Effector CD8-positive, alpha-beta T cell (primary cell): Measurements from ENCODE around the gene SCN1A.
"Not testable (repeated sequence)": the region's sequence is repeated elsewhere in the genome, so short reads cannot be mapped to it uniquely, and the experiment has no call there.

Source experiments
- DNase-seq: peaks from one replicate; lab custom pipeline; 2025; lab: John Stamatoyannopoulos, UW

Gene SCN1A

GRCh38 chr2:165972161-165972560 lies 155.7 kb downstream of the SCN1A start:
- not testable (repeated sequence) for DNase-seq

DNA sequence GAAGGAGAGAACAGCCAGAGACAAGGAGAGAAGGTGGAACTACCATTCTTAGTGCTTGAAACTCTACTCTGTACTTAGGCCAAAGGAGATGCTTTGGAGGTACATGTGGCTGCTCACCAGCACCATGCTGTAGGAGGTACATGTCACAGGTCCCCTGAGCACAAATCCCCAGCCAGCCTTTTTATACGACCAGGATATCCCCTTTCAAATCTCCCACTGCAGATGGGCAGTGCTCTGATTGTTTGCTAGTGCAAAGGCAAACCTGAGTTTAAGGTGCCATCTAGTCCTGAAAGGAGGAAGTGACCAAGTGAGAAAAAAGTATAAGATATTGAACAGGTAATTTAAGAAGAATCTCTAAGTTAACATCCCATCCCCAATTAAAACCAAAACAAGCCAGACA lies 157.2 kb downstream of the SCN1A start:
- DNase-seq, result no peak

DNA sequence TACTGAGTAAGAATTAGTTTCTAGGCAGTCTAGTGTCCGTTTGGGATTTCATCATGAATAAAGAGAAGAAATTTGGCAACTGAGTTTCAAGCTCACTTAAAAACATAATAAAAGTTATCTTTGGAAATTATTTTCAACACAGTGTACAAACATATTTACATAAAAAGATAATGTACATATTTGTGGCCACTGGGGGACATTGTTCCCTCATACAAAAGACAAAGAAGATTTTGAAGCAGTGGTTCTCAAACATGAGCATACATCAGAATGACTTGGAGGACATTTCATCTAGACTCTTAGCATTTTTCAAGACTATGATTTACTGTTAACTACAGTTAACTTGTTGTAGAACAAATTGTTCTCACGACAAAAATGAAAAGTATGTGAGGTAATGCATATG lies 158.6 kb downstream of the SCN1A start:
- no peak for DNase-seq

DNA sequence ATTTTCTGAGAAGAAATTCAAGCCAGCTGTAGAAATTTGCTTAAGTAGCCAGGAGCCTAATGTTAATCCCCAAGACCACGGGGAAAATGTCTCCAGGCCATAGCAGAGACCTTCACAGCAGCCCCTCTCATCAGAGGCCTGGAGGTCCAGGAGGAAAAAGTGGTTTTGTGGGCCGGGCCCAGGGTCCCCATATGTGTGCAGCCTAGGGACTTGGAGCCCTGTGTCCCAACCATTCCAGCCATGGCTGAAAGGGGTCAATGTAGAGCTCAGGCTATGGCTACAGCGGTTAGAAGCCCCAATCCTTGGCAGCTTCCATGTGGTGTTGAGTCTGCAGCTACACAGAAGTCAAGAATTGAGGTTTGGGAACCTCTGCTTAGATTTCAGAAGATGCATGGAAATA lies 160.1 kb downstream of the SCN1A start:
- DNase-seq, result no peak

GRCh38 chr2:165961818-165962217 lies 166.0 kb downstream of the SCN1A start:
- no peak for DNase-seq

DNA sequence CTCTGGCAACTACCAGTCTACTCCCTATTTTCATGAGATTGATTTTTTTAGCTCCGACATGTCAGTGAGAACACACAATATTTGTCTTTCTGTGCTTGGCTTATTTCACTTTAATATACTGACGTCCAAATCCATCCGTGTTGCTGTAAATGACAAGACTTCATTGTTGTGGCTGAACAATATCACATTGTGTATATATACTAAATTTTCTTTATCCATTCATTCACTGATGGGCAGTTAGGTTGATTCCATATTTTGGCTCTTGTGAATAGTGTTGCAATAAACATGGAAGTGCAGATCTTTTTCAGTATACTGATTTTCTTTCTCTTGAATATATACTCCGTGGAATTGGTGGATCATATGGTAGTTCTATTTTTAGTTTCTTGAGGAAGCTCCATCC lies 168.4 kb downstream of the SCN1A start:
- DNase-seq, result no peak

GRCh38 chr2:165958313-165958960 lies 169.4 kb downstream of the SCN1A start:
- no peak for DNase-seq

- DNase-seq, result no peak
These were observed 170.7 kb downstream of the SCN1A start for GRCh38 chr2:165957030-165957675.

DNA sequence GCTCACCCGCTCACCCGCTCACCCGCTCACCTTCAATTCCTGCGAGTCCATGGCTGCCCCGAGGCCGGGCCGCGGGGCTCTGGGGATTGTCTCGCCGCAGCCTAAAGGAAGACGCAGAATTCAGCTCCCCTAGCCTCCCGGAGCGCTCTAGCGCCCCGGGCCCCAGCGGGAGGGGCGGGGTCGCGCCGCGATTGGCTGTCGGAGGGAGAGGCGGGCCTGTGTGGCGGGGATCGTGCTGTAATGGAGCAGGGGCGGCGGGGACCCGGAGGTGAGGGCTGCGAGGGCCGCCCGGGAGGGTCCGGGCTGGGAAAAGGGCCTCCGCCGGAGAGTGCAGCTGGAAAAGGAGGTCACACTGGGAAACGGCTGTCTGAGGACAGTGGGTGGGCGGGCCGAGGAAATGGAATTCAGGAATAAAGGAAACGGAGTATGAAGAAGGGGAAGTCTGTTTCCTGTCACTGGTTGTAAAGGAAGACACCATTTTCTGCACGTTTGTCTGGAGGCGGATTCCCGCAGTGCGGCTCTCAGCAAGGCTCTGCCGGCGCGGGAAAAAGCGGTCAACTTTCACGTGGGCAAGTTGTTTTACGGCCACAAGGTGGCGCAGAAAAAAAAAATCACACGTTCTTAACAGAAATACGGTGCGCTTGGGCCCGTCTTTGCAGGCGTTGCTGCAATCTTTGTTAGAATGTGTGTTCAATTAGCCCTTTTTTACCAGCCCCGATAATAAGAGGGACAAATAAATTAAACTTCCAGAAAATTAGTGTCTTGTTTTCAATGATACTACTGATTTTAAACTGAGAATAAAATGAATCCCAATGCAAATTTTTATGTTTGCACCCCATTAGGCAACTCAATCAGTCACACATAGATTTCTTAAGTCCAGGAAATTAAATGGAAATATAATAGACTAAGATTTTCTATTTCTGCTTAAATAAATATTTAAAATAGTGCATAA lies 173.9 kb downstream of the SCN1A start, which contains the start of gene TTC21B:
TTC21B (minus strand) TSS at position 122 of the 952 bp plus-strand sequence; CDS start at position 51, 71 bp downstream.
- peak; percentile 86 for DNase-seq

GRCh38 chr2:165953306-165953654 lies 174.5 kb downstream of the SCN1A start:
- DNase-seq, result no peak

- DNase-seq, result no peak
These were observed 175.0 kb downstream of the SCN1A start for GRCh38 chr2:165952741-165953211.

- no peak for DNase-seq
These were observed 175.7 kb downstream of the SCN1A start for GRCh38 chr2:165952085-165952484.

DNA sequence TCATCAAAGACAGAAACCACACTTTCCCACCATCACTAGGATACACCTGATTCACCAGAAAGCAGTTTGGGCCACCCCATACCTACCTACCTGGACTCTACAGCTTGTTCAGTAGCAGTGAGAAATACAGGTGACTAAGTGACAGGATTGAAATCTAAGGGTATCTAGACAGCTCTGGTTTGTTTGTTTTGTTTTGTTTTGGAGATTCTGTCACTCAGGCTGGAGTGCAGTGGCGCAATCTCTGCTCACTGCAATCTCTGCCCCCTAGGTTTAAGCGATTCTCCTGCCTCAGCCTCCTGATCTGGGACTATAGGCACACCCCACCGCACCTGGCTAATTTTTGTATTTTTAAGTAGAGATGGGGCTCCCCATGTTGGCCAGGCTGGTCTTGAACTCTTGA lies 177.4 kb downstream of the SCN1A start:
- no peak for DNase-seq

GRCh38 chr2:165941827-165942226 lies 186.0 kb downstream of the SCN1A start:
- no peak for DNase-seq

GRCh38 chr2:165938237-165938636 lies 189.6 kb downstream of the SCN1A start:
- DNase-seq, result no peak
